ENCODE results near the gene PHF23.

Gene PHF23

GRCh38 chr17:7196651-7197401 is 42.4 kb downstream of the PHF23 start:
- DNase-seq = no peak

- DNase-seq = no peak
Measured at GRCh38 chr17:7195971-7196370, 43.3 kb downstream of the PHF23 start.

GRCh38 chr17:7192271-7192937 is 46.9 kb downstream of the PHF23 start:
- no peak for DNase-seq

- no peak for DNase-seq
Measured at GRCh38 chr17:7191571-7192270, 47.5 kb downstream of the PHF23 start.

- DNase-seq = no peak
Measured at GRCh38 chr17:7191069-7191468, 48.2 kb downstream of the PHF23 start.

- no peak for DNase-seq
Measured at GRCh38 chr17:7190276-7190917, 48.9 kb downstream of the PHF23 start.

GRCh38 chr17:7186241-7186640 is 53.0 kb downstream of the PHF23 start:
- DNase-seq = no peak

Data from NCI-H2029 treated with DMSO at 0.1 percent for 48 hours (cell line).